ENCODE data around the gene PTPN23.
"Not testable (repeated sequence)": the region's sequence is repeated elsewhere in the genome, so short reads cannot be mapped to it uniquely, and the experiment has no call there.

PTPN23 gene

GRCh38 chr3:47348411-47349154 lies 32.2 kb upstream of the PTPN23 start:
- H3K79me2 ChIP-seq (ENCODE audit: control insufficient read depth, insufficient read depth, low read length): no peaks in the 10 kb centered on the region
- H2BK15ac ChIP-seq (replicated peaks; ENCODE audit: low read depth): no peak overlapping the region
- no peak overlapping the region for H2BK120ac ChIP-seq (ENCODE audit: low read depth, low read length)
- H2BK5ac ChIP-seq (ENCODE audit: low read length): no peak overlapping the region
- no peak for DNase-seq
- no peak overlapping the region for H3K23ac ChIP-seq (ENCODE audit: low read length)
- no peak overlapping the region for H3K18ac ChIP-seq (ENCODE audit: low read length)
- peaks cover 5% of the 10 kb centered on the region for H3K36me3 ChIP-seq (ENCODE audit: control insufficient read depth, insufficient read depth, low read length)
- no peak overlapping the region for H3K9ac ChIP-seq (ENCODE audit: low read length)
- H2AK5ac ChIP-seq (ENCODE audit: low read length): no peak overlapping the region
- H3K4me2 ChIP-seq (ENCODE audit: low read length): no peak overlapping the region
- no peaks in the 10 kb centered on the region for H3K79me1 ChIP-seq (ENCODE audit: low read length)
- H3K56ac ChIP-seq (ENCODE audit: low read length): no peak overlapping the region
- H3K4me1 ChIP-seq (ENCODE audit: control insufficient read depth, low read depth, low read length): no peaks in the 10 kb centered on the region
- H3K4me3 ChIP-seq (ENCODE audit: low read length): no peak overlapping the region
- H4K8ac ChIP-seq (ENCODE audit: low read depth, low read length): no peak overlapping the region
- H3K4ac ChIP-seq (ENCODE audit: low read depth, low read length): no peak overlapping the region
- H3K27me3 ChIP-seq (ENCODE audit: insufficient read depth, low read length, poor library complexity): no peaks in the 10 kb centered on the region
- WGBS (ENCODE audit: extremely low coverage, insufficient coverage, low lambda C conversion rate): no CpG with 5 or more reads among the region's 5 CpGs
- no peak overlapping the region for H3K27ac ChIP-seq (ENCODE audit: low read depth, low read length)
- H4K5ac ChIP-seq (ENCODE audit: low read length): no peak overlapping the region

GRCh38 chr3:47355010-47355409 lies 25.8 kb upstream of the PTPN23 start:
- no peak overlapping the region for H3K4me2 ChIP-seq (ENCODE audit: low read length)
- no peaks in the 10 kb centered on the region for H3K36me3 ChIP-seq (ENCODE audit: control insufficient read depth, insufficient read depth, low read length)
- no CpG with 5 or more reads among the region's 3 CpGs for whole genome bisulfite sequencing (ENCODE audit: extremely low coverage, insufficient coverage, low lambda C conversion rate)
- no peak overlapping the region for H3K56ac ChIP-seq (ENCODE audit: low read length)
- DNase-seq: no peak
- H2BK5ac ChIP-seq (ENCODE audit: low read length): no peak overlapping the region
- no peak overlapping the region for H2BK120ac ChIP-seq (ENCODE audit: low read depth, low read length)
- H3K4me1 ChIP-seq (ENCODE audit: control insufficient read depth, low read depth, low read length): no peaks in the 10 kb centered on the region
- no peak overlapping the region for H4K5ac ChIP-seq (ENCODE audit: low read length)
- H3K23ac ChIP-seq (ENCODE audit: low read length): no peak overlapping the region
- no peaks in the 10 kb centered on the region for H3K79me1 ChIP-seq (ENCODE audit: low read length)
- H3K9ac ChIP-seq (ENCODE audit: low read length): no peak overlapping the region
- H3K4me3 ChIP-seq (ENCODE audit: low read length): no peak overlapping the region
- H4K8ac ChIP-seq (ENCODE audit: low read depth, low read length): no peak overlapping the region
- no peak overlapping the region for H3K27ac ChIP-seq (ENCODE audit: low read depth, low read length)
- no peak overlapping the region for H3K18ac ChIP-seq (ENCODE audit: low read length)
- no peak overlapping the region for H3K4ac ChIP-seq (ENCODE audit: low read depth, low read length)
- H3K79me2 ChIP-seq (ENCODE audit: control insufficient read depth, insufficient read depth, low read length): no peaks in the 10 kb centered on the region
- H2AK5ac ChIP-seq (ENCODE audit: low read length): no peak overlapping the region
- H2BK15ac ChIP-seq (replicated peaks; ENCODE audit: low read depth): no peak overlapping the region
- no peaks in the 10 kb centered on the region for H3K27me3 ChIP-seq (ENCODE audit: insufficient read depth, low read length, poor library complexity)

GRCh38 chr3:47356201-47356600 lies 24.6 kb upstream of the PTPN23 start:
- Histone ChIP-seq H3K23ac (ENCODE audit: low read length) (no peak overlapping the region), H2BK5ac (ENCODE audit: low read length) (no peak overlapping the region), H3K4ac (ENCODE audit: low read depth, low read length) (no peak overlapping the region), H2AK5ac (ENCODE audit: low read length) (no peak overlapping the region), H3K79me1 (ENCODE audit: low read length) (no peaks in the 10 kb centered on the region), H3K36me3 (ENCODE audit: control insufficient read depth, insufficient read depth, low read length) (no peaks in the 10 kb centered on the region), H3K27ac (ENCODE audit: low read depth, low read length) (no peak overlapping the region), H3K4me3 (ENCODE audit: low read length) (no peak overlapping the region), H3K4me1 (ENCODE audit: control insufficient read depth, low read depth, low read length) (no peaks in the 10 kb centered on the region), H3K9ac (ENCODE audit: low read length) (no peak overlapping the region), H3K79me2 (ENCODE audit: control insufficient read depth, insufficient read depth, low read length) (no peaks in the 10 kb centered on the region), H3K4me2 (ENCODE audit: low read length) (no peak overlapping the region), H3K56ac (ENCODE audit: low read length) (no peak overlapping the region), H3K27me3 (ENCODE audit: insufficient read depth, low read length, poor library complexity) (no peaks in the 10 kb centered on the region), H2BK15ac (replicated peaks; ENCODE audit: low read depth) (no peak overlapping the region), H4K5ac (ENCODE audit: low read length) (no peak overlapping the region), H3K18ac (ENCODE audit: low read length) (no peak overlapping the region), H2BK120ac (ENCODE audit: low read depth, low read length) (no peak overlapping the region), H4K8ac (ENCODE audit: low read depth, low read length) (no peak overlapping the region)
- DNase-seq: no peak
- no CpG with 5 or more reads among the region's 31 CpGs for WGBS (ENCODE audit: extremely low coverage, insufficient coverage, low lambda C conversion rate)

GRCh38 chr3:47359323-47359722 lies 21.5 kb upstream of the PTPN23 start:
- no peaks in the 10 kb centered on the region for H3K79me1 ChIP-seq (ENCODE audit: low read length)
- WGBS (ENCODE audit: extremely low coverage, insufficient coverage, low lambda C conversion rate): no CpG with 5 or more reads among the region's 1 CpG

GRCh38 chr3:47360110-47360517 lies 20.7 kb upstream of the PTPN23 start:
- H4K5ac ChIP-seq (ENCODE audit: low read length); H3K4me3 ChIP-seq (ENCODE audit: low read length); H2BK120ac ChIP-seq (ENCODE audit: low read depth, low read length); H3K9ac ChIP-seq (ENCODE audit: low read length); H2BK15ac ChIP-seq (replicated peaks; ENCODE audit: low read depth); H3K27ac ChIP-seq (ENCODE audit: low read depth, low read length); H4K8ac ChIP-seq (ENCODE audit: low read depth, low read length); H3K36me3 ChIP-seq (ENCODE audit: control insufficient read depth, insufficient read depth, low read length); H3K79me2 ChIP-seq (ENCODE audit: control insufficient read depth, insufficient read depth, low read length); H3K4me1 ChIP-seq (ENCODE audit: control insufficient read depth, low read depth, low read length); H3K4ac ChIP-seq (ENCODE audit: low read depth, low read length); H3K18ac ChIP-seq (ENCODE audit: low read length); H3K27me3 ChIP-seq (ENCODE audit: insufficient read depth, low read length, poor library complexity); H3K56ac ChIP-seq (ENCODE audit: low read length); H3K23ac ChIP-seq (ENCODE audit: low read length); H2BK5ac ChIP-seq (ENCODE audit: low read length); H3K4me2 ChIP-seq (ENCODE audit: low read length); H3K79me1 ChIP-seq (ENCODE audit: low read length); H2AK5ac ChIP-seq (ENCODE audit: low read length): not testable (repeated sequence)
- no CpG with 5 or more reads among the region's 4 CpGs for WGBS (ENCODE audit: extremely low coverage, insufficient coverage, low lambda C conversion rate)
- DNase-seq: peak; percentile 34

More at GRCh38 chr3:47359323-47359722, 21.5 kb upstream of the PTPN23 start:
- Histone ChIP-seq H3K79me2 (ENCODE audit: control insufficient read depth, insufficient read depth, low read length) (no peaks in the 10 kb centered on the region), H3K27ac (ENCODE audit: low read depth, low read length) (no peak overlapping the region), H3K56ac (ENCODE audit: low read length) (no peak overlapping the region), H3K18ac (ENCODE audit: low read length) (no peak overlapping the region), H2AK5ac (ENCODE audit: low read length) (no peak overlapping the region), H4K8ac (ENCODE audit: low read depth, low read length) (no peak overlapping the region), H3K4me1 (ENCODE audit: control insufficient read depth, low read depth, low read length) (no peaks in the 10 kb centered on the region), H3K4ac (ENCODE audit: low read depth, low read length) (no peak overlapping the region), H2BK5ac (ENCODE audit: low read length) (no peak overlapping the region), H2BK15ac (replicated peaks; ENCODE audit: low read depth) (no peak overlapping the region), H3K23ac (ENCODE audit: low read length) (no peak overlapping the region), H4K5ac (ENCODE audit: low read length) (no peak overlapping the region), H3K4me2 (ENCODE audit: low read length) (no peak overlapping the region), H3K4me3 (ENCODE audit: low read length) (no peak overlapping the region), H2BK120ac (ENCODE audit: low read depth, low read length) (no peak overlapping the region), H3K27me3 (ENCODE audit: insufficient read depth, low read length, poor library complexity) (no peaks in the 10 kb centered on the region), H3K9ac (ENCODE audit: low read length) (no peak overlapping the region), H3K36me3 (ENCODE audit: control insufficient read depth, insufficient read depth, low read length) (no peaks in the 10 kb centered on the region)
- DNase-seq: no peak

- Histone ChIP-seq H3K18ac (ENCODE audit: low read length) (no peak overlapping the region), H3K4me2 (ENCODE audit: low read length) (no peak overlapping the region), H3K23ac (ENCODE audit: low read length) (no peak overlapping the region), H3K9ac (ENCODE audit: low read length) (no peak overlapping the region), H3K79me2 (ENCODE audit: control insufficient read depth, insufficient read depth, low read length) (no peaks in the 10 kb centered on the region), H4K8ac (ENCODE audit: low read depth, low read length) (no peak overlapping the region), H3K4ac (ENCODE audit: low read depth, low read length) (no peak overlapping the region), H2BK120ac (ENCODE audit: low read depth, low read length) (no peak overlapping the region), H4K5ac (ENCODE audit: low read length) (no peak overlapping the region), H2BK5ac (ENCODE audit: low read length) (no peak overlapping the region), H3K79me1 (ENCODE audit: low read length) (no peaks in the 10 kb centered on the region), H2BK15ac (replicated peaks; ENCODE audit: low read depth) (no peak overlapping the region), H3K4me3 (ENCODE audit: low read length) (no peak overlapping the region), H3K56ac (ENCODE audit: low read length) (no peak overlapping the region), H3K36me3 (ENCODE audit: control insufficient read depth, insufficient read depth, low read length) (no peaks in the 10 kb centered on the region), H2AK5ac (ENCODE audit: low read length) (no peak overlapping the region), H3K27me3 (ENCODE audit: insufficient read depth, low read length, poor library complexity) (no peaks in the 10 kb centered on the region), H3K27ac (ENCODE audit: low read depth, low read length) (no peak overlapping the region), H3K4me1 (ENCODE audit: control insufficient read depth, low read depth, low read length) (no peaks in the 10 kb centered on the region)
- no CpG with 5 or more reads among the region's 5 CpGs for WGBS (ENCODE audit: extremely low coverage, insufficient coverage, low lambda C conversion rate)
- no peak for DNase-seq
Observed at GRCh38 chr3:47362701-47363100, 18.1 kb upstream of the PTPN23 start.

Measured in mesendoderm (in vitro differentiated cells).